Psoas muscle (tissue), 8 donors: Measurements from ENCODE around the gene MRPS18B. TPM values are rescaled to one million over a fixed set of nuclear protein-coding genes. Genes with fewer than 3 reads are reported as not detected.

Experiments
- ATAC-seq, 4 donors: fragments of 200-7000 bp; cut with Tn5 transposase; one replicate each; pipeline ENCODE4 v1.9.1; 2020; ENCODE audit warnings: moderate library complexity in 3 of 4, mild to moderate bottlenecking in 2 of 4
- DNase-seq, 2 donors: peaks; one replicate each; pipeline ENCODE4 v3.0.0-alpha.2; 2020
- H3K27ac ChIP-seq: fragments of 200-600 bp; one replicate; pipeline ENCODE4 v1.8.0; 2022
- H3K27me3 ChIP-seq, 3 donors: fragments of 200-600 bp in 1 of 3; one replicate each; pipeline versions ENCODE4 v1.6.1 to v1.8.0; 2013 to 2022; ENCODE audit warnings: low read length in 2 of 3, mild to moderate bottlenecking in 2 of 3, moderate library complexity in 1 of 3; ENCODE audit not compliant: insufficient read depth in 3 of 3
- H3K36me3 ChIP-seq, 2 donors: fragments of 200-600 bp in 1 of 2; one replicate each; pipeline versions ENCODE4 v1.6.1 to v1.8.0; 2013 to 2022; ENCODE audit warnings: low read depth in 1 of 2, mild to moderate bottlenecking in 1 of 2, moderate library complexity in 1 of 2; ENCODE audit not compliant: insufficient read depth in 1 of 2
- H3K4me1 ChIP-seq: fragments of 200-600 bp; one replicate; pipeline ENCODE4 v1.8.0; 2022
- H3K4me3 ChIP-seq: fragments of 200-600 bp; one replicate; pipeline ENCODE4 v1.8.0; 2022; ENCODE audit warnings: mild to moderate bottlenecking
- H3K9me3 ChIP-seq: fragments of 200-600 bp; one replicate; pipeline ENCODE4 v1.8.0; 2022
- CTCF ChIP-seq: fragments of 200-600 bp; IDR thresholded peaks from one replicate; pipeline ENCODE4 v1.8.0; 2022; ENCODE audit warnings: antibody characterized with exemption
- WGBS, 3 donors: extraction: QIAGEN DNeasy Blood & Tissue Kit; methylation state at CpG; one replicate each; pipeline versions ENCODE4 v1.1.6 to v1.1.7; 2013; 5-methylcytosine and 5-hydroxymethylcytosine counted together
- intact Hi-C, 2 donors: fragments of 100-400 bp; cut with DNase I; formaldehyde crosslinking; loops; one replicate each; pipeline versions ENCODE4 v1.11.0 to v1.14.2; 2022
- polyA plus RNA-seq, 3 donors: library from polyadenylated mRNA; stranded (reverse); fragments of 200-250 nt; gene quantifications; one replicate each; pipeline ENCODE4 v1.2.3, GENCODE V29; 2013
- total RNA-seq, 4 donors: library from RNA; stranded (reverse); fragmentation: NEBNext Ultra II Directional in 2 of 4; extraction: Animal tissue kit (Norgen Biotek cat#: 25700) in 2 of 4; gene quantifications; one replicate each; pipeline versions ENCODE4 v1.2.1 to v1.2.4, GENCODE V29; 2021 to 2023
- donor health status: healthy with polysubstance abuse.
- donor health status: DM: no; HTN: no; CAD: no; lungs with moderate emphysema.
- donor health status: Bipolar disorder and iron deficiency.
- donor health status: healthy.
- donor health status: DM: yes; HTN: yes; CAD: no.
- donor health status: DM: no; HTN: no; CAD: no.
- donor health status: DM: no; HTN: no; CAD: no.
- donor health status: DM: yes; HTN: yes; CAD: no.

Gene MRPS18B
- total and polyA plus RNA-seq, 7 donors, result 109 to 303 (median 184) TPM

- no peak overlapping the region for H3K27ac ChIP-seq
- H3K4me3 ChIP-seq, result no peak overlapping the region
- no peak for ATAC-seq
- H3K9me3 ChIP-seq, result no peaks in the 10 kb centered on the region
- H3K4me1 ChIP-seq, result no peaks in the 10 kb centered on the region
- DNase-seq, result no peak
- intact Hi-C loops, result no loop called here
- no peaks in the 10 kb centered on the region for H3K27me3 ChIP-seq
- TF ChIP-seq CTCF, result no peak
- H3K36me3 ChIP-seq, result peaks cover 0 to 56% of the 10 kb centered on the region in 2 donors
- WGBS, 3 donors, result 79 to 86% (median 83%) methylated on average over 10 of the region's 10 CpGs
These were observed 22.8 kb downstream of the MRPS18B start for GRCh38 chr6:30640481-30640880.

- WGBS, 3 donors, result 84 to 96% (median 86%) methylated on average over 1 of the region's 1 CpG
- no peak overlapping the region for H3K27ac ChIP-seq
- H3K36me3 ChIP-seq, result peaks cover 0 to 61% of the 10 kb centered on the region in 2 donors
- TF ChIP-seq CTCF, result no peak
- intact Hi-C loops, result no loop called here
- ATAC-seq (no peak), DNase-seq (no peak)
- H3K4me1 ChIP-seq, result peaks cover 3% of the 10 kb centered on the region
- H3K27me3 ChIP-seq, result no peaks in the 10 kb centered on the region
- H3K9me3 ChIP-seq, result no peaks in the 10 kb centered on the region
- no peak overlapping the region for H3K4me3 ChIP-seq
These were observed 23.4 kb downstream of the MRPS18B start for GRCh38 chr6:30641048-30641447.

GRCh38 chr6:30643656-30644055, 26.0 kb downstream of the MRPS18B start:
- Histone ChIP-seq H3K4me1 (peaks cover 13% of the 10 kb centered on the region), H3K9me3 (no peaks in the 10 kb centered on the region), H3K4me3 (no peak overlapping the region), H3K36me3 (peaks cover 0 to 51% of the 10 kb centered on the region in 2 donors), H3K27ac (no peak overlapping the region), H3K27me3 (no peaks in the 10 kb centered on the region)
- ATAC-seq (no peak), DNase-seq (no peak)
- intact Hi-C loops, result no loop called here
- WGBS, 3 donors, result 94 to 100% (median 96%) methylated on average over 2 of the region's 2 CpGs
- no peak for TF ChIP-seq CTCF

GRCh38 chr6:30644769-30645168, 27.1 kb downstream of the MRPS18B start:
- WGBS, 3 donors, result 79 to 88% (median 80%) methylated on average over 5 of the region's 5 CpGs
- no peaks in the 10 kb centered on the region for H3K9me3 ChIP-seq
- no peak for TF ChIP-seq CTCF
- ATAC-seq (no peak), DNase-seq (no peak)
- H3K4me1 ChIP-seq, result peaks cover 13% of the 10 kb centered on the region
- no peak overlapping the region for H3K4me3 ChIP-seq
- H3K27ac ChIP-seq, result no peak overlapping the region
- peaks cover 1 to 59% of the 10 kb centered on the region in 2 donors for H3K36me3 ChIP-seq
- H3K27me3 ChIP-seq, result no peaks in the 10 kb centered on the region
- intact Hi-C loops, result no loop called here

- TF ChIP-seq CTCF, result no peak
- Histone ChIP-seq H3K36me3 (peaks cover 4 to 59% of the 10 kb centered on the region in 2 donors), H3K9me3 (no peaks in the 10 kb centered on the region), H3K27ac (no peak overlapping the region), H3K4me3 (no peak overlapping the region), H3K4me1 (peaks cover 13% of the 10 kb centered on the region), H3K27me3 (no peaks in the 10 kb centered on the region)
- ATAC-seq, result no peak
- WGBS, 3 donors, result 68 to 74% (median 72%) methylated on average over 1 of the region's 1 CpG
- no peak for DNase-seq
- intact Hi-C loops, result no loop called here
These were observed 28.3 kb downstream of the MRPS18B start for GRCh38 chr6:30645989-30646388.
